ENCODE results near the gene KLK4.

Gene KLK4

GRCh38 chr19:50870417-50871089, 40.6 kb downstream of the KLK4 start:
- 0 out of 2 replicates have a peak, but pooled peaks cover 6% of the 10 kb centered on the region for H3K4me1 ChIP-seq
- DNase-seq: no peak
- TF ChIP-seq CTCF (IDR thresholded peaks at IDR 0.05; ENCODE audit: low read depth, low read length): 0 out of 2 replicates have a peak, but pooled peaks have one; percentile 6
- no peaks in the 10 kb centered on the region for H3K36me3 ChIP-seq
- peaks cover 14% of the 10 kb centered on the region for H3K27me3 ChIP-seq
- no peaks in the 10 kb centered on the region for H3K9me3 ChIP-seq
- no peak overlapping the region for H3K4me3 ChIP-seq (ENCODE audit: low read depth, low read length)

- Histone ChIP-seq H3K4me1 (0 out of 2 replicates have a peak, but pooled peaks cover 6% of the 10 kb centered on the region), H3K9me3 (no peaks in the 10 kb centered on the region), H3K36me3 (no peaks in the 10 kb centered on the region), H3K4me3 (ENCODE audit: low read depth, low read length) (no peak overlapping the region), H3K27me3 (peaks cover 7% of the 10 kb centered on the region; the same call in 1 of the 2 replicates)
- no peak for TF ChIP-seq CTCF (IDR thresholded peaks at IDR 0.05; ENCODE audit: low read depth, low read length)
- DNase-seq: no peak
These were observed 41.7 kb downstream of the KLK4 start for GRCh38 chr19:50869479-50869878.

GRCh38 chr19:50861496-50862286, 49.5 kb downstream of the KLK4 start:
- Histone ChIP-seq H3K27me3 (no peaks in the 10 kb centered on the region), H3K4me1 (peaks cover 18% of the 10 kb centered on the region), H3K4me3 (ENCODE audit: low read depth, low read length) (peak overlapping the region; percentile 12; the same call in 1 of the 2 replicates), H3K36me3 (no peaks in the 10 kb centered on the region), H3K9me3 (no peaks in the 10 kb centered on the region)
- TF ChIP-seq CTCF (IDR thresholded peaks at IDR 0.05; ENCODE audit: low read depth, low read length): no peak
- peak; percentile 59 for DNase-seq

GRCh38 chr19:50861010-50861409, 50.2 kb downstream of the KLK4 start:
- H3K4me3 ChIP-seq (ENCODE audit: low read depth, low read length): no peak overlapping the region
- no peaks in the 10 kb centered on the region for H3K9me3 ChIP-seq
- H3K36me3 ChIP-seq: no peaks in the 10 kb centered on the region
- H3K4me1 ChIP-seq: peaks cover 18% of the 10 kb centered on the region
- TF ChIP-seq CTCF (IDR thresholded peaks at IDR 0.05; ENCODE audit: low read depth, low read length): no peak
- no peak for DNase-seq
- no peaks in the 10 kb centered on the region for H3K27me3 ChIP-seq

- no peak for TF ChIP-seq CTCF (IDR thresholded peaks at IDR 0.05; ENCODE audit: low read depth, low read length)
- no peak for DNase-seq
- Histone ChIP-seq H3K36me3 (no peaks in the 10 kb centered on the region), H3K4me1 (peaks cover 18% of the 10 kb centered on the region), H3K27me3 (no peaks in the 10 kb centered on the region), H3K4me3 (ENCODE audit: low read depth, low read length) (no peak overlapping the region), H3K9me3 (no peaks in the 10 kb centered on the region)
These were observed 51.3 kb downstream of the KLK4 start for GRCh38 chr19:50859849-50860248.

GRCh38 chr19:50858886-50859285, 52.3 kb downstream of the KLK4 start:
- Histone ChIP-seq H3K4me3 (ENCODE audit: low read depth, low read length) (no peak overlapping the region), H3K9me3 (no peaks in the 10 kb centered on the region), H3K36me3 (no peaks in the 10 kb centered on the region), H3K27me3 (no peaks in the 10 kb centered on the region), H3K4me1 (peaks cover 18% of the 10 kb centered on the region)
- no peak for TF ChIP-seq CTCF (IDR thresholded peaks at IDR 0.05; ENCODE audit: low read depth, low read length)
- no peak for DNase-seq
